Tibial nerve (tissue), 4 donors: ENCODE results near the gene ADM. TPM values are rescaled to one million over a fixed set of nuclear protein-coding genes. Genes with fewer than 3 reads are reported as not detected.

Experiments used
- DNase-seq, 2 donors: peaks; one replicate each; pipeline ENCODE4 v3.0.0-alpha.2; 2019; ENCODE audit warnings: low spot score in 2 of 2
- H3K27ac ChIP-seq, 4 donors: fragments of 200-600 bp; sonication (generic) in 3 of 4; one replicate each; pipeline ENCODE4 v1.5.1; 2017 to 2019; ENCODE audit warnings: mild to moderate bottlenecking in 1 of 4
- H3K27me3 ChIP-seq, 2 donors: fragments of 200-600 bp; sonication (generic) in 1 of 2; one replicate each; pipeline versions ENCODE4 v1.5.1 to v1.6.0; 2017 to 2019
- H3K36me3 ChIP-seq, 3 donors: fragments of 200-600 bp; sonication (generic); one replicate each; pipeline ENCODE4 v1.5.1; 2018 to 2019
- H3K4me1 ChIP-seq, 4 donors: fragments of 200-600 bp; sonication (generic) in 3 of 4; one replicate each; pipeline ENCODE4 v1.5.1; 2017 to 2019
- H3K4me3 ChIP-seq, 4 donors: fragments of 200-600 bp; sonication (generic) in 3 of 4; one replicate each; pipeline ENCODE4 v1.5.1; 2017 to 2019; ENCODE audit warnings: mild to moderate bottlenecking in 1 of 4, moderate library complexity in 1 of 4
- H3K9me3 ChIP-seq, 4 donors: fragments of 200-600 bp; sonication (generic) in 3 of 4; one replicate each; pipeline ENCODE4 v1.5.1; 2017 to 2019
- EP300 ChIP-seq, 2 donors: sonication (generic); formaldehyde crosslinking; IDR thresholded peaks; one replicate each; pipeline ENCODE4 v1.6.1; 2017; ENCODE audit warnings: antibody characterized with exemption in 2 of 2, mild to moderate bottlenecking in 1 of 2
- POLR2A ChIP-seq, 2 donors: fragments of 450-650 bp; IDR thresholded peaks; one replicate each; pipeline ENCODE4 v1.6.1; 2017; ENCODE audit warnings: antibody characterized with exemption in 2 of 2, mild to moderate bottlenecking in 2 of 2, moderate library complexity in 2 of 2
- WGBS, 2 donors: methylation state at CpG; one replicate each; pipeline ENCODE4 v1.1.5; 2018; 5-methylcytosine and 5-hydroxymethylcytosine counted together
- total RNA-seq, 4 donors: library from RNA; depleted of rRNA; stranded (reverse); fragments of >200 nt; gene quantifications; one replicate each; pipeline ENCODE4 v1.1.0, GENCODE V29; 2016
- TF ChIP-seq, protein P1 (sequence below), 5 experiments: fragments of 200-600 bp in 3 of 5; fragments of 450-650 bp in 2 of 5; sonication (generic) in 3 of 5; IDR thresholded peaks; one replicate each; pipeline ENCODE4 v1.5.1; 2016 to 2019; ENCODE audit warnings: antibody characterized with exemption in 5 of 5, mild to moderate bottlenecking in 3 of 5, moderate library complexity in 2 of 5

ADM gene
- total RNA-seq, 4 donors from 2014 or later: 123 to 420 (median 197) TPM

DNA sequence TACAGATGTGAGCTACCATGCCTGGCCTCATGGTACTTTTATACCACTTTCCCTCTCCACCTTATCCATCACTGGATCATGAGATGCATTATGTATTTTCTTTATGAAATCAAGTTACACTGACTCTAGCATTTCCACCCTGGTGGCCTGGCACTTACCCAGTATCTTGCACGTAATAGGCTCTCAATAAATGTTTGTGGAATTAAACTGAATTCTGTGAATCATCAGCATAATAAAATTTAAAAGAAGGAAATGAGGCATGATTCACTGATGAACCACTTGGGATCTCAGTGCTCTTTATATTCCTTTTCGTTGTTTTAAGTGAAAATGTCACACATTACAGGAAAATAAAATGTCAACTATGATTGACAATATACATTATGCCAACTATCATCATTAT is 25.1 kb downstream of the ADM start:
- Histone ChIP-seq H3K4me3 (no peak overlapping the region), H3K36me3 (no peaks in the 10 kb centered on the region), H3K27me3 (no peaks in the 10 kb centered on the region), H3K9me3 (no peaks in the 10 kb centered on the region), H3K4me1 (peaks cover 0 to 48% (median 16%) of the 10 kb centered on the region in 4 donors), H3K27ac (peak overlapping the region in 1 of 4 donors; percentile 75)
- 33 to 35% methylated on average over 2 of the region's 2 CpGs for WGBS, 2 donors
- DNase-seq: no peak
- TF ChIP-seq POLR2A (IDR thresholded peaks at IDR 0.05): no peak
- no peak for TF ChIP-seq EP300 (IDR thresholded peaks at IDR 0.05)
- TF ChIP-seq, protein P1, sequence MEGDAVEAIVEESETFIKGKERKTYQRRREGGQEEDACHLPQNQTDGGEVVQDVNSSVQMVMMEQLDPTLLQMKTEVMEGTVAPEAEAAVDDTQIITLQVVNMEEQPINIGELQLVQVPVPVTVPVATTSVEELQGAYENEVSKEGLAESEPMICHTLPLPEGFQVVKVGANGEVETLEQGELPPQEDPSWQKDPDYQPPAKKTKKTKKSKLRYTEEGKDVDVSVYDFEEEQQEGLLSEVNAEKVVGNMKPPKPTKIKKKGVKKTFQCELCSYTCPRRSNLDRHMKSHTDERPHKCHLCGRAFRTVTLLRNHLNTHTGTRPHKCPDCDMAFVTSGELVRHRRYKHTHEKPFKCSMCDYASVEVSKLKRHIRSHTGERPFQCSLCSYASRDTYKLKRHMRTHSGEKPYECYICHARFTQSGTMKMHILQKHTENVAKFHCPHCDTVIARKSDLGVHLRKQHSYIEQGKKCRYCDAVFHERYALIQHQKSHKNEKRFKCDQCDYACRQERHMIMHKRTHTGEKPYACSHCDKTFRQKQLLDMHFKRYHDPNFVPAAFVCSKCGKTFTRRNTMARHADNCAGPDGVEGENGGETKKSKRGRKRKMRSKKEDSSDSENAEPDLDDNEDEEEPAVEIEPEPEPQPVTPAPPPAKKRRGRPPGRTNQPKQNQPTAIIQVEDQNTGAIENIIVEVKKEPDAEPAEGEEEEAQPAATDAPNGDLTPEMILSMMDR (IDR thresholded peaks at IDR 0.05): no peak

GRCh38 chr11:10331548-10332289 is 26.8 kb downstream of the ADM start:
- H3K4me1 ChIP-seq: peaks cover 0 to 30% (median 12%) of the 10 kb centered on the region in 4 donors
- H3K36me3 ChIP-seq: no peaks in the 10 kb centered on the region

GRCh38 chr11:10333490-10333889 is 28.6 kb downstream of the ADM start:
- H3K4me1 ChIP-seq: peaks cover 0 to 14% (median 7%) of the 10 kb centered on the region in 4 donors
- DNase-seq: no peak
- no peaks in the 10 kb centered on the region for H3K36me3 ChIP-seq
- no peaks in the 10 kb centered on the region for H3K27me3 ChIP-seq
- TF ChIP-seq EP300 (IDR thresholded peaks at IDR 0.05) (no peak), POLR2A (IDR thresholded peaks at IDR 0.05) (no peak)
- TF ChIP-seq, protein P1 (IDR thresholded peaks at IDR 0.05): no peak
- no peak overlapping the region for H3K27ac ChIP-seq
- WGBS, 2 donors: 63 to 72% methylated on average over 1 of the region's 1 CpG
- no peak overlapping the region for H3K4me3 ChIP-seq
- no peaks in the 10 kb centered on the region for H3K9me3 ChIP-seq

More at GRCh38 chr11:10331548-10332289, 26.8 kb downstream of the ADM start:
- H3K27ac ChIP-seq: no peak overlapping the region
- no peaks in the 10 kb centered on the region for H3K9me3 ChIP-seq
- no peaks in the 10 kb centered on the region for H3K27me3 ChIP-seq
- H3K4me3 ChIP-seq: no peak overlapping the region
- 90 to 93% methylated on average over 6 of the region's 6 CpGs for WGBS, 2 donors
- TF ChIP-seq EP300 (IDR thresholded peaks at IDR 0.05) (no peak), POLR2A (IDR thresholded peaks at IDR 0.05) (no peak)
- TF ChIP-seq, protein P1 (IDR thresholded peaks at IDR 0.05): no peak
- DNase-seq: no peak

- Histone ChIP-seq H3K4me1 (no peaks in the 10 kb centered on the region), H3K27me3 (no peaks in the 10 kb centered on the region), H3K36me3 (no peaks in the 10 kb centered on the region), H3K4me3 (no peak overlapping the region), H3K9me3 (no peaks in the 10 kb centered on the region), H3K27ac (peak overlapping the region in 1 of 4 donors; percentile 36)
- no peak for DNase-seq
- TF ChIP-seq, protein P1 (IDR thresholded peaks at IDR 0.05): no peak
- peak in 1 of 2 donors; percentile 32 for TF ChIP-seq EP300 (IDR thresholded peaks at IDR 0.05)
- TF ChIP-seq POLR2A (IDR thresholded peaks at IDR 0.05): no peak
Observed at GRCh38 chr11:10338287-10338686, 33.4 kb downstream of the ADM start.

DNA sequence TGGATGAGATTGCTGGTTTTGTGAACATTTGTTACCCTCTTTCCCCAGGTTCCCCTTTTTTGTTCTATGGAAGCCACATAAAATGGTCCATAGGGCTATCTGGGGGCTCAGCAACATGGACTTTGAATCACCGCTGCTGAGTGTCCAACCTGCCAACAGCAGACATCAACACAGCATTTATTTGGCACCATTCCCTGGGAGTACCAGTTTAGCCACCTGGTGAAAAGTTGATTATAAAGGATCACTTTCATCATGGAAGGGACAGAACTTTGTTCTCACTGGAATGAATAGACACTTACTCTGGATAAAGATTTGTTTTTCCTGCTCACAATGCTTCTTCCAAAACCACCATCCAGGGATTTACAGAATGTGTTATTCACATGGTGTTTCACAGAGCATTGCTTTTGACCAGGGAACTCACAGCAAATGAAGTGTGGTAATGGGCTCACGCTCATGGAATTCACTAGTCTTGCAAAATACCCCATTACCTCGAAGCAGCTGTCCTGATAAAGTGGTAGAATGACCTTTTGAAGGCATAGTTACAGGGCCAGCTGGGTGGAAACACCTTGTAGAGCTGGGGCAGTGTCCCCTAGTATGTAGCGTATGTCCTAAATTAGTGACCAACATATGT is 43.9 kb downstream of the ADM start:
- TF ChIP-seq, protein P1 (IDR thresholded peaks at IDR 0.05): no peak
- no peak for TF ChIP-seq POLR2A (IDR thresholded peaks at IDR 0.05)
- peak in 1 of 2 donors; percentile 58 for TF ChIP-seq EP300 (IDR thresholded peaks at IDR 0.05)
- H3K27me3 ChIP-seq: no peaks in the 10 kb centered on the region
- peak overlapping the region in 2 of 4 donors; percentile 17 to 20 for H3K27ac ChIP-seq
- no peaks in the 10 kb centered on the region for H3K9me3 ChIP-seq
- no peaks in the 10 kb centered on the region for H3K36me3 ChIP-seq
- 70 to 88% methylated on average over 4 of the region's 4 CpGs for WGBS, 2 donors
- no peak overlapping the region for H3K4me3 ChIP-seq
- DNase-seq: no peak
- peaks cover 0 to 4% (median 1%) of the 10 kb centered on the region in 4 donors for H3K4me1 ChIP-seq
